SIG-M5 treated with dmso at 0.1 percent for 504 hours (cell line): ENCODE results near the gene MPL.
A peak's percentile ranks its signal among the peaks of the same experiment; 100 is the strongest.
"Not testable (repeated sequence)": the region's sequence is repeated elsewhere in the genome, so short reads cannot be mapped to it uniquely, and the experiment has no call there.

Experiments
- DNase-seq: peaks from one replicate; lab custom pipeline; 2025; ENCODE audit not compliant: unreplicated experiment; lab: John Stamatoyannopoulos, UW

MPL gene

GRCh38 chr1:43370564-43370963 lies 32.9 kb downstream of the MPL start:
- no peak for DNase-seq

DNA sequence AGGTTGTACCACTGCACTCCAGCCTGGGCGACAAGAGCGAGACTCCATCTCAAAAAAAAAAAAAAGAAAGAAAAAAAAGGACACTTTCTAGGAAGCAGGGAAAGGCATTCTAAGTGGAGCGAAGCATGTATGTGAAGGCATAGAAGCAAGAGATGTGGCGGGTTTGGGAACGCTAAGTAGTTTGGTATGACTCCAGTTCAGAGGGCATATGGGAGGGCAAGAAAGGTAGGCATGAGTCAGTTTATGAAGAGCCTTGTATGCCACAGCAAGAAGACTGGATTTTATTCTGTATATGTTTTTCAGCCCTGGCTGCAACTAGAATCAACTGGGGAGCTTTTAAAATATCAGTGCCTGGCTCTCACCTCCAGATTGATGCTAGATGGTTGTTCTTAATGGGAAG lies 34.6 kb downstream of the MPL start:
- no peak for DNase-seq

DNA sequence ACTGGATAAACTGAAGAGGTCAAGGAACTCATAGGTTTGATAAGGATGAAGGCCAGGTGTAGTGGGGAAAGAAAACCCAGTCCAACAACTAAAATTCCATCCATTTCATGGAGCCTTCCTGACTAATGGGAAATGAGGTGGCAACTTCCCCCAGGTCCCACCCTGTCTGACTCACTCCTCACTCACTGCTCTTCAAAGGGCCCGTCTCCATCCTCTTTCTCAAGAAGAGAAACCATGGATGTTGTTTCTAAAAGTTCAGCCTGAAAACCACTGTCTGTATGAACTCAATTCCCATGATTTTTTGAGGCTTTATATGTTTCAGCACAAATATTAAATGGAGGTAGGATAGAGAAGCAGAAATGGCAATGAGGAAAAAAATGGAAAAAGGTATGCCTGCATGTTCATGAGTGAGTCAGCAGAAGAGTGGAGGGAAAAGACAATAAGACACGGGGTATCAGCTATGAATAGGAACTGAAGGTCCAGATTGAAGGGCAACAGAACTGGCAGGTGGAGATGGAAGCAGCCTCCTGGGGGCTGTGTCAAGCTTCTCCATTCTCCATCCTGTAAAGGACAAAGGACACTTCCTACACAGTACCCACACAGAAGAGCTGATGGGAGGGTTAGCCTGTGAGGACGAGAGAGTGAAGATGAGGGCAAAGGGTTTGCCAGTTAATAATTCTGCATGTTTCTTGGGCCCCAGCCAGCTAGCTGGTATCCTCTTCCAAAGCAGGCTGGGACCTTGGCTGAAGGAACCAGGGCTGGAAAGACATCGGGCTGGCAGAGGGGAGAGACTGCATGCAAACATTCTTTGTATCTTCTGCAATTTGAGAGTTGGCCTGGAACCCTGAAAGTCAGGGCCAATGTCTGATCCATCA lies 35.7 kb downstream of the MPL start:
- DNase-seq, result no peak

DNA sequence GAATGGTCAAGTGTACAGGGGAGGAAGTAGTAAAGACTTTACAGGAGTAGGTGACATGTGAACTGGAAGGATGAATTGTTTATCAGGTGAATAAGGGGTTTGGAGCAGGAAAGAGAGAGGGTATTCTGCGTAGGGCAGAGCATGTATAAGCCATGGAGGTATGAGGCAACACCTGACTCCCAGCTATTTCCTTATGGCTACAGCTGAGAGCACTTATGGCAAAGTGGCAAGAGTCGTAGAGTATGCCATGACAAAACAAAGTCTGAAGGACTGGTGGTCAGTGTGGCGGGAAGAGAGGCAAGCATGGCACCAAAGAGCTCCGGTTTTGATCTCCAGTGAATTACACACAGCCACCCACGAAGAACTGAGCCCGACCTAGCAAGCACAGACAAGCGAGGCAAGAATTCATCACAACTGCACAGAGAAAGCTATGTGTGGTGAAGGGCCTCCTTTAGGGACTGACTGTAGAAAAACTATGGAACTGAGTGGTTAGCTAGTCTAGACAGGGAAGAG lies 39.2 kb downstream of the MPL start:
- DNase-seq, result no peak

- DNase-seq, result no peak
Measured at GRCh38 chr1:43377831-43378230, 40.2 kb downstream of the MPL start.

DNA sequence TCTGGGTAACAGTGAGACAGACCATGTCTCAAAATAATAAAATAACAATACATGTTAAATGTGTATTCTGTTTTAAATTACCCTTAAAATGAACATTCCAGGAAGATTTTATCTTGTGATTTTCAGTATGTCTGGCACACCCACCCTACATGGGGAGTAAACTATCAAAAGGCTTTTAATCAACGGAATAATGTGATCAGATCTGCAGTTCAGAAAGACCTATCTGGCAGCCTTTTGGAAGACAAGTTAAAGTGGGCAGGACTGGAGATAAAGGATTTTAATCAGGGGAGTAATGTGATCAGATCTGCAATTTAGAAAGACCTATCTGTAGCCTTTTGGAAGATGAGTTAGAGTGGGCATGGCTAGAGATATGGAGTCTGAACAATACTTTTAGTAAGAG lies 41.9 kb downstream of the MPL start:
- no peak for DNase-seq

GRCh38 chr1:43381612-43382011 lies 44.0 kb downstream of the MPL start:
- peak; percentile 71 for DNase-seq

DNA sequence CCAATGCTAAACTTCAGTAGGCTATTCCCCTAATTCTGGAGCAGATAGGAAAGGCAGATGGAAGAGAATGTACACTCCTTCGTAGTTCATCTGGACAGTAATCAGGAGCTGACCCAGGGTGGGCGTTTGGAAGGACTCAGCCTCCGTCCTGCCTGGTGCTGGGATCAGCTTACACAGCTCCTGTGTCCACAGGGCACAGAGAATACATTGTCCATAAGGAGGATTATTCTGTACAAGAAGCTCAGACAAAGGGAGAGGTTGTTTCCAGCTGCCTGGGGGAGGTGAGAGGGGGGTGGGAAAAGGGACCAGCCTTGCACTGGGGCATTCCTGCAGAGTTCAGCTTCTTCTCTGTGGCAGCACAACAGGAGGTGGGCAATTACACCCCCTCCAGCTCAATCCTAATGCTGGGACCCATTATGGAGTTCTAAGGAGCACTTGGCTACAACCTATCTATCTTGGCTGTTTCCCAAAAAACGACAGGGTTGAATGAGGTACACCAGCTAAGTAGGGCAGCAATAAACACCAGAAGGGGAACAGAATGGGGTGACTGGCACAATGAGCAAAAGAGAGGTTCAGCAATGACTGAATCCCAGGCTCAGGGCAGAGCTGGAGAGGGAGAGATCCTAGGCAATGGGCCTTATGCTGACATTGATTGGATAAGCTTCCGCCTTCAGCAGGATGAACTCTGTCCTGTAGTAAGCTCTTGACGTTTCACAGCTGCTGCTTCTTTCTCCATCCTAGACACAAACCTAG lies 44.6 kb downstream of the MPL start:
- no peak for DNase-seq

DNA sequence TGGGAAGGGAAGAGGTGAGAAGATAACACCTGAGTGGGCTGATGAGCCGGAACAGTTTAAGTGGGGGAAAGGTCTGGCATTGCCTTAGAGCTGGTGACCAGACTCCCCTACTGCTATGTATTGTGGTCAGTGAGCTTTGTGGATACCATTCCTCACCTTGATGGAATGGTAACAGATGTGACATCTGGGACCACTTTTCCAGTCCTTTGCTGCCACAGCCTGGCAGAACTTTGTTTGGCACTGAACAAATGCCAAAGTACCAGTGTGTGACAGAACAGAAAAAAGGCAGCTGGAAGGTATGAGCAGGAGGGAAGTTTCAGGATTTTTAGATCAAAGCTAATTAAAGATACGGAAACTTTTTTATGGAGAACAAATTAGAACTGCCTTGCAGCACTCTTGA lies 45.8 kb downstream of the MPL start:
- DNase-seq, result no peak

DNA sequence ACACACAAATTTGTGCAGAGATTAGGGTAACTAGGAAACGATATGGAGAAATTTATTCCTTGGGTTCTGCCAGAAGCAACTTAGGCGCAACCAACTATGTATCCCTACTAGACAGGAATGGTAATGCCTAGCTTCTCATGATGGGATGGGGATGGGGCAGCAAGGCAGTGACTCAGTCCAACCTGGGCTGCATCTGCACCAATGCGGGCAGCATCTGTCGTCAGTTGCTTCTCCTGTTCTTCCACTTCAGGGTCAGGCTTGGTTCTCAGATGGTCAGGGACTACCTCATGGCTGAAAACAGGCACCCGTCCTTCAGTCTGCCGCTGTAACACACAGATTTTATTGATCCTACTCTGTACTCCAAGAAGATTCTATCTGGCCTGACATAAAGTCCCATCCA lies 49.1 kb downstream of the MPL start:
- DNase-seq, result no peak

DNA sequence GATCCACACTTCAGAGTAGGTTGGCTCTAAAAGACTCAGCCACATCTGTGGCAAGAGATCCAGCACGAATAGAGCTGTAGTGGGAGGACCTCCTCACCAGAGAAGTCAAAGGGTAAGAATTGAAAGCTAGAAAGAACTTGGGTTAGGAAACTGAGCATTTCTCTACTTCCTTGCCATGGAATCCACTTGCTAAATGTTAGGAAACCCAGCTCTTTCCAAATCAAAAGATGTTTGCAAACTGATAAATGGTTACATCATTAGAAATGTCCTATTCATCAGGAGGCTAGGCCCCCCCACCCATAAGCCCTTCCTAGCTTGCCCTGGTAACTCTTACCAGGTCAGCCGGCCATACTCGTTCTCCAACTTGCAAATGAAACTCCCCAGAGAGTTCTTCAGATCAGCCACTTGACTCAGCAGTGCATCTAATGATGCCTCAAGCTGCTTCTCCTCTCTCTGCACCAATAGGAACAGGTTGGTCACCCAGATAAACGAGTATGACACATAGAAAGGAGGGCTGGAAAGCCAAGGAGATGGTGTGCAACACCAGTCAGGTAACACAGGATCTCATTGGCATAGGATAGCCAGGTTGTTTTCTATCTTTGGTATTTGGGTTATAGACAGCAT lies 50.5 kb downstream of the MPL start:
- no peak for DNase-seq

- no peak for DNase-seq
Measured at GRCh38 chr1:43388613-43389012, 51.0 kb downstream of the MPL start.

DNA sequence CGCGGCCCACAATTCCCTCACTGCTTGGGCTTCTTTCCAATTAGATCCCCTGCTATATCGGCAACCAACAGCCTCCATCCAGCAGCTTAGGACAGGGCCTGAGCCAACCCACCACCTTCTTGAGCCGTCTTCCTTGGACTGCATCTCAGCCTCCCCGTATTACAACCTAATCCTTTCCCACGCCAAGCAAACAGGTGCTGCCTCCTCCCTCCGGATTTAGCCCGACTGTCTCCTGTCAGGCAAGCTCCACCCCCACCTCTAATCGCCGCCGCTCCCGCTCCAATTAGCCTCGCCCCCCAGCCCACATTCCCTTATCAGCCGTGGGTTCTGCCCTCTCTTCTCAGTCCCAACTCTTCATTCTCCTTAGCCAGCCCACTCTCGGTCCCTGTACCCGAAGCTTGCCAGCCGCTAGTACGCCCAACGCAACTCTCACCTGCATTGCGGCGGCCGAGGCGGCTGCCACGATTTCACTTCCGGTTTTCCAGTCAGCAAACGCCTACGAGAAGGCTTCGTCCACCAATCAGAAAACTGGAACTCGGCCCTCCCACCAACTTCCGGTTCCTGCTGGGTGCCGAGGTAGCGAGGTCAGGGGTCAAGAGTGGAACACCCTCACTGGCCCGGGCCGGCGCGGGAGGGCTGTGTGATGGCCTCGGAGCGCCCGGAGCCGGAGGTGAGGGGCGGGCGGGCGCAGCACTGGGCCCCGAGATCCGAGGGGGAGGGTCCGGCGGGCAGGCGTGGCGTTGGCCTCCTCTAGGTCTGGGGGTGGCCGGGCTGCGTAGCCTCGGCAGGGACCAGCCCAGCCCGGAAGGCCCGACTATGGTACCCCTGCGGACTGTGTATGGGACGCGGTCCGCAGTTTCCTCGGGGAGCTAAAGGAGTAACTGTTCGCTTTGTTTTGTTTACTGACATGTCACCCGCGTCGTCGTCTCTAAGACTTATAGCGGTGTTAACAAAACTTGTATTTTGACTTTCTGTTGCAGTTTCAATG lies 52.0 kb downstream of the MPL start, which contains the start of the genes MED8 and SZT2:
TSS of gene MED8 (minus strand) at position 475 of the 988 bp plus-strand sequence. CDS start at position 439, 36 bp downstream.
TSS of gene SZT2 (plus strand) at position 574 of the 988 bp plus-strand sequence. CDS start at position 644, 70 bp downstream.
- DNase-seq, result peak; percentile 90

DNA sequence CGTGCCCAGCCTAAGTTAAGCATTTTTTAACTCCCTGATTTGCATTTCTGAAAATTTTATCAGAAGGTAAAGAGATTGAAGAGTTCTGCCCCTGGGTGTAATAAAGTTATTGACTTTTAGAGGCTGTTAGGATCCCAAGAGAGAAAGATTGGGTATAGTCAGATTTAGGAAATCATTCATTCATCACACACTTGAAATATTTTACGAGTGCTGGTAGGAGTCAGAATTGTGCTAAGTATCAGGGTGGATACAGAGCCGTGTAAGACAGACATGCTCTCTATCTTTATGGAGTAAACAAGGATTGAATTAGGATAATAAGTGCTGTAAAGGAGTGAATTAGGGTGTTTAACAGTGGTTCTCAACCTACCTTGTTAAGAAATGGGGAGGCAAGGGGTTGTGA lies 55.1 kb downstream of the MPL start:
- DNase-seq, result no peak

GRCh38 chr1:43395523-43395922 lies 57.9 kb downstream of the MPL start:
- no peak for DNase-seq

DNA sequence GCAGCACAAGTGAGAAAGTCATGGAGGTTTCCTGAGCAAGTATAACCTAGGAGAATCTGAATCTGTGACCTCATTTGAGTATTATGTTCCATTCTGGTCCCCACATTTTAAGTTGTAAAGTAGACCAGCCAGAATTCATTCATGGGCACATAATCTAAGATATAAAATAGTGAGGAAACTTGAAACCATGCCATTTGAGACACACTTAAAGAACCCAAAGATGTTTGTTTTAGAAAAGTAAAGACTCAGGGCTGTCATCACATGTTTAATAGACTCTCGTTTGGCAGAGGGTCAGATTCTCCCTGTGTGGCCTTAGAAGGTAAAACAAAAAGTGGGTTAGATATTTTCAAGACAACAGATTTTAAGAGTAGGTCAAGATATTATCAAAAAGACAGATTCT lies 58.4 kb downstream of the MPL start:
- no peak for DNase-seq

DNA sequence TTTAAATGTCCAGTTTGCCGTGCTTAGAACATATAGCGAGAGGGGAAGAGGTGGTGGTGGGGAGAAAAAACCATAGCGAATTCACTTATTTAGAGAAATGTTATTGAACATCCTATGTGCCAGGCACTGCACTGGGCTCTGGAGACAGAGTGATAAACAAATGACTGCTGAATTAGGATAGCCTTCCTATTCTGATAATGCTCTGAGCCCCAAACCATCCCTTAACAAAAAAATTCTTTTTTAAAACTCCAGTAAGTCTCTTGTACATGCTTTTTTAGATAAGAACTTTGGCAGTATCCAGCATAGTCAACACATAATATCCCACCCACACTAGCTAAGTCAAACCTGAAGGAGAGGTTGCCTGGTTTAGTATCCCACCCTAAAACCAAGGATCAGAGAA lies 60.6 kb downstream of the MPL start:
- no peak for DNase-seq

DNA sequence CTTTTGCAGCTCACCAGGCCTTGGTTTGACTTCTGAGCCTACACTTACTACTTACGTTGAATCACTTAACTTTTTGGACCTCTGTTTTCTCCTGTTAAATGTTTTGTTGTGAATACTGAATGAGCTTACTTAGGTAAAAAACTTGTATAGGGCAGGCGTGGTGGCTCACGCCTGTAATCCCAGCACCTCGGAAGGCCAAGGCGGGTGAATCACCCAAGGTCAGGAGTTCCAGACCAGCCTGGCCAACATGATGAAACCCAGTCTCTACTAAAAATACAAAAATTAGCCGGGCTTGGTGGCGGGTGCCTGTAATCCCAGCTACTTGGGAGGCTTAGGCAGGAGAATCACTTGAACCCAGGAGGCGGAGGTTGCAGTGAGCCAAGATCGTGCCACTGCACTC lies 62.8 kb downstream of the MPL start:
- DNase-seq, result not testable (repeated sequence)

DNA sequence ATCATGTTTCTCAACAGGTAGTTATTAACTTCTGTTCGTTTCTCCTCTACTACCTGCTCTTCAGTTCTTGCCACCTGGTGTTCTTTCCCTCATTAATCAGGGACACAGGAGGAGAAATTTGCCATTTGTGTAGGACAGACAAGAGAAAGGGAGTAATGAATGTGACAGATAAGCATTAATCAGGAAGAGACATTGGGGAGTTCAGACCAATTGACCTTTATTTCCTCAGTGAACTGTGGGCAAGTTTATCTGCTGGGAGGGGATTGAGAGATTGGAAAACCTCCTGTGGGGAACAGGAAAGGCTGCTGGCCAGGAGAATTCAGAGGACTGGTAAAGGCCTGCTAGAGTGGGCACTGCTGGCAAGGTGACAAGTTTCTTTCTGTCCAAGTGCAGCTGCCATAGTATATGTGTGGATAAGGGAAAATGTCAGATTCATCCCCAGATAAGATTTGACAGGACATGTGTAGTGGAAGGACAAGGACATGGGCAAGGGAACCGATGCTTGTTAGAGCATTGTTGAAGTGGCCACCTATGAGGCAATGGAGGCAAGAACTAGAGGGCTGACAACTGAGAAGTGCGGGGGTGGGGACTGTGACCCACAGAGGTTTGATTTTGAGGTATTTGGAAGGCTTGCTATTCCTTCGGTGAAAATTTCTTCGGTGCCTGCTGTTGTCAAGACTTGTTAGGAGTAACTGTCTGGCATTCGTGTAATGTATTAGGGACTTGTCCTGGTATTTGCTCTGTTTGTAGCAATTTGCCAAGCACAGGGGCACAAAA lies 64.7 kb downstream of the MPL start:
- DNase-seq, result no peak
